ENCODE measurements around the gene SAC3D1. TPM values are rescaled to one million over a fixed set of nuclear protein-coding genes. Genes with fewer than 3 reads are reported as not detected.
"Not testable (repeated sequence)": the region's sequence is repeated elsewhere in the genome, so short reads cannot be mapped to it uniquely, and the experiment has no call there.

SAC3D1 gene
- total RNA-seq, 4 donors from 2014 or later: 3.7 to 105 (median 12.9) TPM

- peak; percentile 39 for DNase-seq
- Histone ChIP-seq H3K4me3 (peak overlapping the region in 2 of 4 donors; percentile 8 to 25), H3K27me3 (no peaks in the 10 kb centered on the region), H3K9me3 (no peaks in the 10 kb centered on the region), H3K27ac (peak overlapping the region; percentile 75 to 89 (median 88)), H3K36me3 (peaks cover 0 to 4% (median 0%) of the 10 kb centered on the region in 4 donors), H3K4me1 (peaks cover 22 to 51% (median 38%) of the 10 kb centered on the region in 4 donors)
- in situ Hi-C loops (cut with MboI; ENCODE audit: low pct_ligation_motif_present in 1 of 4, low pct_unique_long_range_greater_than_20kb in 1 of 4, low sequenced_read_pairs in 3 of 4): no loop called here
- intact Hi-C loops (cut with DNase I; ENCODE audit: low total_unique reads): loop anchor here (5.0 kb wide), 1 partner anchor 71 kb away; no protein-coding TSS in a partner anchor
- TF ChIP-seq POLR2AphosphoS5 (IDR thresholded peaks at IDR 0.05) (peak in 2 of 3 donors; percentile 8 to 9), POLR2A (IDR thresholded peaks at IDR 0.05) (no peak), EP300 (IDR thresholded peaks at IDR 0.05; ENCODE audit: low read depth) (no peak)
- 71% methylated on average over 1 of the region's 1 CpG; no CpG with 5 or more reads in 1 of the 2 donors for WGBS, 2 donors (ENCODE audit: low coverage in 1 of 2)
These were observed 42.9 kb upstream of the SAC3D1 start for GRCh38 chr11:64998141-64998540.

DNA sequence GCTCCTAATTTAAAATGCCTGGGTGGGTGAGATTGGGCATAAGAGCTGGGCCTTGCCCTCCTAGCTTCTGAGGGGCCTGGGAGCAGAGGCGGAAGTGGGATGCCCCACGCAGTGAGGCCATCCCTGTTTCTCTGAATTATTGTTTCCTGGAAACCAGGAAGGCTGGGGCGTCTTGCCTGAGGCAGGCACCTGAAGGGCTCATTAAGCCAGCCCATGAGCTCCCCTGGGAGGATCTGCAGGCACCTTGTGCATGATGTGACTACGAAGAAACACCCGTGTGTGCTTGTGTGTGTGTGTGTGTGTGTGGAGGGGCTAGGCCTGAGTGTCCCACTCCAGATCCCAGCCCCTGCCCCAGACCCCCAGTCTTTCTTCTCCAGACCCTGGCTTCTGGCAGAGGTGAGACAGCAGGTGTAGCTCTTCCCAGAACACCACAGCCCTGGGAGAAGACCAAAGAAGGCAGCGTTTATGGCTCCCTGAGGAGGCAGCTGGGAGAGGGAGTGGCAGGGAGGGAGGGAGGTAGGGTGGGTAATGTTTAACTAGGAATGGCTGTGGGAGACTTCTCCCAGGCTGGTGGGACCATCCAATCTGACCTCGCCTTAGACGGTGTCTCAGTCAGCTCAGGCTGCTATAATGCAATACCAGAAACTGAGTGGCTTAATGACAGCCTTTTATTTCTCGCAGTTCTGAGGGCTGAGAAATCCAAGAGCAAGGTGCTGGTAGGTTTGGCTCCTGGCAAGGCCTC lies 42.1 kb upstream of the SAC3D1 start:
- H3K36me3 ChIP-seq: peaks cover 0 to 4% (median 0%) of the 10 kb centered on the region in 4 donors
- peak; percentile 56 for TF ChIP-seq POLR2A (IDR thresholded peaks at IDR 0.05)
- peak in 2 of 3 donors; percentile 54 to 64 for TF ChIP-seq POLR2AphosphoS5 (IDR thresholded peaks at IDR 0.05)
- TF ChIP-seq CTCF (IDR thresholded peaks at IDR 0.05): no peak
- TF ChIP-seq EP300 (IDR thresholded peaks at IDR 0.05; ENCODE audit: low read depth): no peak
- in situ Hi-C loops (cut with MboI; ENCODE audit: low pct_ligation_motif_present in 1 of 4, low pct_unique_long_range_greater_than_20kb in 1 of 4, low sequenced_read_pairs in 3 of 4) (no loop called here), intact Hi-C loops (cut with DNase I; ENCODE audit: low total_unique reads) (loop anchor here (5.0 kb wide), 1 partner anchor 72 kb away; no protein-coding TSS in a partner anchor)
- no peaks in the 10 kb centered on the region for H3K9me3 ChIP-seq
- H3K4me1 ChIP-seq: peaks cover 22 to 51% (median 38%) of the 10 kb centered on the region in 4 donors
- peak; percentile 81 for DNase-seq
- H3K27ac ChIP-seq: peak overlapping the region; percentile 75 to 89 (median 88)
- H3K27me3 ChIP-seq: no peaks in the 10 kb centered on the region
- peak overlapping the region in 2 of 4 donors; percentile 8 to 25 for H3K4me3 ChIP-seq
- 40% methylated on average over 9 of the region's 9 CpGs; no CpG with 5 or more reads in 1 of the 2 donors for WGBS, 2 donors (ENCODE audit: low coverage in 1 of 2)

- in situ Hi-C loops (cut with MboI; ENCODE audit: low pct_ligation_motif_present in 1 of 4, low pct_unique_long_range_greater_than_20kb in 1 of 4, low sequenced_read_pairs in 3 of 4) (no loop called here), intact Hi-C loops (cut with DNase I; ENCODE audit: low total_unique reads) (loop anchor here (5.0 kb wide), 1 partner anchor 72 kb away; no protein-coding TSS in a partner anchor)
- Histone ChIP-seq H3K27me3 (no peaks in the 10 kb centered on the region), H3K36me3 (no peaks in the 10 kb centered on the region), H3K4me3 (no peak overlapping the region), H3K27ac (peak overlapping the region; percentile 75 to 89 (median 88)), H3K9me3 (no peaks in the 10 kb centered on the region), H3K4me1 (peaks cover 22 to 51% (median 38%) of the 10 kb centered on the region in 4 donors)
- DNase-seq: peak; percentile 64
- whole genome bisulfite sequencing, 2 donors (ENCODE audit: low coverage in 1 of 2): 19% methylated on average over 1 of the region's 1 CpG; no CpG with 5 or more reads in 1 of the 2 donors
- no peak for TF ChIP-seq POLR2A (IDR thresholded peaks at IDR 0.05)
- no peak for TF ChIP-seq EP300 (IDR thresholded peaks at IDR 0.05; ENCODE audit: low read depth)
These were observed 41.5 kb upstream of the SAC3D1 start for GRCh38 chr11:64999478-64999877.

DNA sequence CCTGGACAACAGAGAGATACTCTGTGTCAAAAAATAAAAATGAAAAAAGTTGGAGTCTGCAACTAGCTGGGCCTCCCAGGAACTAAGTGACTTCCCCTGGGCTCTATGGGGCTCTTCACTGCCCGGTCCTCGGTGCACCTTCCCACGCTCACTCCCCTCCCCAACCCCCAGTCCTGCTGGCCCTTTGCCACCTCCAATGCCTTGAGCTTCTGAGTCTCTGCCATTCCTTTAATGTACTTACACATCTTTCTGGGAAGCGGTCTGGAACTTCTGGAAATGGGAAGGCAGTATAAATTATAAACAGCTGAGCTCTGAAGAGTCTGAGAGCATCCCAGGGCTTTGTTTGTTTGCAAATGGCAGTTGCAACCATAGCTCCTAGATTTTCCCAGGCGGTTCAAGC lies 38.3 kb upstream of the SAC3D1 start:
- no peak for DNase-seq
- WGBS, 2 donors (ENCODE audit: low coverage in 1 of 2): 64 to 79% methylated on average over 3 to 5 of the region's 5 CpGs
- Histone ChIP-seq H3K4me3 (no peak overlapping the region), H3K36me3 (no peaks in the 10 kb centered on the region), H3K4me1 (peaks cover 4 to 21% (median 19%) of the 10 kb centered on the region in 4 donors), H3K9me3 (no peaks in the 10 kb centered on the region), H3K27me3 (no peaks in the 10 kb centered on the region), H3K27ac (no peak overlapping the region)
- in situ Hi-C loops (cut with MboI; ENCODE audit: low pct_ligation_motif_present in 1 of 4, low pct_unique_long_range_greater_than_20kb in 1 of 4, low sequenced_read_pairs in 3 of 4): no loop called here
- intact Hi-C loops (cut with DNase I; ENCODE audit: low total_unique reads): no loop called here
- no peak for TF ChIP-seq POLR2AphosphoS5 (IDR thresholded peaks at IDR 0.05)
- no peak for TF ChIP-seq POLR2A (IDR thresholded peaks at IDR 0.05)

DNA sequence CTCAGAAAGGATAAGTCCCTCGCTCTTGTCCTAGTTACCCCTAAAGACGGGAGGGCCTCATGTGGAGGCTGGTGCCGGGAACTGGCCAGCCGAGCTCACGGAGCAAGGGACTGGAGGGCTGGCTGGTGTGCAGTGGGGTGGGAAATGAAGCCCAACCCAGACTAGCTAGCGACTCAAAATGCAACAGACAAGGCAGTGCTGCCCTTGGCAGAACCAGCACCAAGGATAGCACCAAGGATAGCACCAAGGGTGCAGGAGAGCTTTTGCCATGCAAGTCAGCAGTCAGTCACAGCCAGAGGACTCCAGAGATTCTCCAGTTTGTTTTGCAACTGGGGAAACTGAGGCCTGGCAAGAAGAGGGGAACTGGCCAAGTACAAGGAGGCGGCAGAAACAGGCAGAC lies 37.7 kb upstream of the SAC3D1 start:
- Histone ChIP-seq H3K4me1 (peaks cover 4 to 17% (median 13%) of the 10 kb centered on the region in 4 donors), H3K27me3 (no peaks in the 10 kb centered on the region), H3K36me3 (no peaks in the 10 kb centered on the region), H3K27ac (no peak overlapping the region), H3K4me3 (no peak overlapping the region), H3K9me3 (no peaks in the 10 kb centered on the region)
- no peak for DNase-seq
- TF ChIP-seq POLR2A (IDR thresholded peaks at IDR 0.05) (no peak), CTCF (IDR thresholded peaks at IDR 0.05) (no peak), EP300 (IDR thresholded peaks at IDR 0.05; ENCODE audit: low read depth) (no peak), POLR2AphosphoS5 (IDR thresholded peaks at IDR 0.05) (no peak)
- in situ Hi-C loops (cut with MboI; ENCODE audit: low pct_ligation_motif_present in 1 of 4, low pct_unique_long_range_greater_than_20kb in 1 of 4, low sequenced_read_pairs in 3 of 4) (no loop called here), intact Hi-C loops (cut with DNase I; ENCODE audit: low total_unique reads) (no loop called here)
- 85% methylated on average over 7 of the region's 7 CpGs; no CpG with 5 or more reads in 1 of the 2 donors for WGBS, 2 donors (ENCODE audit: low coverage in 1 of 2)

- H3K27ac ChIP-seq; intact Hi-C loops (cut with DNase I; ENCODE audit: low total_unique reads); DNase-seq; H3K27me3 ChIP-seq; in situ Hi-C loops (cut with MboI; ENCODE audit: low pct_ligation_motif_present in 1 of 4, low pct_unique_long_range_greater_than_20kb in 1 of 4, low sequenced_read_pairs in 3 of 4); H3K4me3 ChIP-seq; H3K36me3 ChIP-seq; H3K9me3 ChIP-seq; H3K4me1 ChIP-seq: not testable (repeated sequence)
- 60 to 74% methylated on average over 2 to 3 of the region's 3 CpGs for WGBS, 2 donors (ENCODE audit: low coverage in 1 of 2)
These were observed 37.0 kb upstream of the SAC3D1 start for GRCh38 chr11:65003968-65004367.

All from transverse colon (tissue), 4 donors.